ENCODE data around the gene PCDH15.
"Not testable (repeated sequence)": the region's sequence is repeated elsewhere in the genome, so short reads cannot be mapped to it uniquely, and the experiment has no call there.

The PCDH15 gene

GRCh38 chr10:53952698-53953630, 848.1 kb downstream of the PCDH15 start:
- DNase-seq: no peak

- DNase-seq: no peak
Measured at GRCh38 chr10:53939654-53940053, 861.4 kb downstream of the PCDH15 start.

- no peak for DNase-seq
Measured at GRCh38 chr10:53930648-53931047, 870.4 kb downstream of the PCDH15 start.

- not testable (repeated sequence) for DNase-seq
Measured at GRCh38 chr10:53924051-53924700, 876.9 kb downstream of the PCDH15 start.

GRCh38 chr10:53918755-53919154, 882.3 kb downstream of the PCDH15 start:
- no peak for DNase-seq

GRCh38 chr10:53909791-53910190, 891.2 kb downstream of the PCDH15 start:
- DNase-seq: no peak

- no peak for DNase-seq
Measured at GRCh38 chr10:53904506-53905241, 896.4 kb downstream of the PCDH15 start.

- no peak for DNase-seq
Measured at GRCh38 chr10:53903756-53904155, 897.3 kb downstream of the PCDH15 start.

GRCh38 chr10:53899463-53900160, 901.4 kb downstream of the PCDH15 start:
- DNase-seq: no peak

GRCh38 chr10:53898532-53898931, 902.5 kb downstream of the PCDH15 start:
- DNase-seq: no peak

- no peak for DNase-seq
Measured at GRCh38 chr10:53894145-53894544, 906.9 kb downstream of the PCDH15 start.

GRCh38 chr10:53893061-53893460, 908.0 kb downstream of the PCDH15 start:
- no peak for DNase-seq

GRCh38 chr10:53886325-53887300, 914.4 kb downstream of the PCDH15 start:
- DNase-seq: no peak

GRCh38 chr10:53864846-53865245, 936.2 kb downstream of the PCDH15 start:
- no peak for DNase-seq

- no peak for DNase-seq
Measured at GRCh38 chr10:53852450-53853175, 948.4 kb downstream of the PCDH15 start.

- no peak for DNase-seq
Measured at GRCh38 chr10:53846809-53847208, 954.2 kb downstream of the PCDH15 start.

GRCh38 chr10:53843736-53844362, 957.2 kb downstream of the PCDH15 start:
- DNase-seq: peak; percentile 11

GRCh38 chr10:53841483-53842145, 959.4 kb downstream of the PCDH15 start:
- DNase-seq: no peak

GRCh38 chr10:53840653-53841052, 960.4 kb downstream of the PCDH15 start:
- no peak for DNase-seq

Measured in NCI-H526 treated with DMSO at 0.1 percent for 48 hours (cell line).